ENCODE data around the gene PLCB1.

DNA sequence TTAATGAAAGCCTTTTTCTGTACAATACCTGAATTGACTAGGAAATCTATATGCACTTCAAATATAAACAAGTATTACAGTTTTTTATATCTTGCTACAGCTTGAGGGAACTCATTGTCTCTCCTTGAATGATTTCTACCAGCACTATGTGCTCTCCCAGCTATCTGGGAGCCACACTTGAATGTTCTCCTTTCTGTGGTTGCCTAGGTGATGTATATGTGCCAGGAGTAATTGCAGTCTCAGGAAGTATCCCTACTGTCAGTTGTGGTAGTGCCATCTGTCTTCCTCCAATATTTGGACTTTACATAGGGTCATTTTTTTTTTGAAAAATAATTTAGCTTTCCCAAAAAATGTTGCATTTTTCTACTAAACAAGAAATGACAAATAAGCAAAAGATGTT is 648.8 kb downstream of the PLCB1 start:
- no peak for TF ChIP-seq CTCF (conservative IDR thresholded peaks at IDR 0.05; ENCODE audit: low read length)
- TF ChIP-seq EZH2phosphoT487 (IDR thresholded peaks at IDR 0.05; ENCODE audit: borderline replicate concordance) = no peak
